HG03280 (cell line): ENCODE results near the gene TNPO2.

Source experiments
- ATAC-seq: cut with Tn5 transposase; IDR thresholded peaks from one replicate; pipeline ENCODE4 v1.9.1; 2021; ENCODE audit warnings: mild to moderate bottlenecking, moderate library complexity; ENCODE audit not compliant: unreplicated experiment

Gene TNPO2

DNA sequence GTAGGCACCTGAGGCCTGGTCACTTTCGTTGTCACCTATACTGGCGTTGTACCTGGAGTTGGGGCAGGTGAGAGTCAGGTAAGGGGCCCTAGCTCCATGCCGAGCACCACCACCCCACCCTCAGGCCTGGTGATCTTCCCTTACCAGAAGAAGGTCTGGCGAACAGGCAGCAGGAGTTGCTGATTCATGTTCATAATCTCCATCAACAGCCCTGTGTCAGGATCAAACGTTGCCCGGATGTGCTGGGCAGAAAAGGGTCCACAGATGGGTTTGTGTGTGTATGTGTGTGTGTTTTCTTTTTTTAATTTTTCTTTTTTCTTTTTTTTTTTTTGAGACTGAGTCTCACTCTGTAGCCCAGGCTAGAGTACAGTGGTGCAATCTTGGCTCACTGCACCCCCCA, 71.5 kb downstream of the TNPO2 start:
- no peak for ATAC-seq

DNA sequence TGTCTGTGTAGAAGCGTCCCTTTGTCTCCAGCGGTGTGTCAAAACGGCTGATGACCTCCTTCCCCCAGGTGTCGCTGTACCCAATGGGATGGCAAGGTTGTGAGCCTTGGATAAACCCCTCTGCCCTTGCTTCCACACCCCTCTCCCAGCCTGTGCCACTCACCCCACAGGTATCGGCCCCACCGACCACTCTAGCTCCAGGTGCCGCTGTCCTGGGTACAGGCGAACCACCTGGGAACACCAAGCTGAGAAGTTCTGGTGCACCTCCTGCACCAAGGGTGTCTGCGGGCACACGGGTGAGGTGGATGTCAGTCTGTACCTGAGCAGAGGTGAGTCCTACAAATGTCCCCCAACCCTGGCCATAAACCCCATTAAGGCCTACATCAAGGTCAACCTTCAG, 73.8 kb downstream of the TNPO2 start:
- no peak for ATAC-seq
